Measurements from ENCODE around the gene HPS5.

The HPS5 gene

DNA sequence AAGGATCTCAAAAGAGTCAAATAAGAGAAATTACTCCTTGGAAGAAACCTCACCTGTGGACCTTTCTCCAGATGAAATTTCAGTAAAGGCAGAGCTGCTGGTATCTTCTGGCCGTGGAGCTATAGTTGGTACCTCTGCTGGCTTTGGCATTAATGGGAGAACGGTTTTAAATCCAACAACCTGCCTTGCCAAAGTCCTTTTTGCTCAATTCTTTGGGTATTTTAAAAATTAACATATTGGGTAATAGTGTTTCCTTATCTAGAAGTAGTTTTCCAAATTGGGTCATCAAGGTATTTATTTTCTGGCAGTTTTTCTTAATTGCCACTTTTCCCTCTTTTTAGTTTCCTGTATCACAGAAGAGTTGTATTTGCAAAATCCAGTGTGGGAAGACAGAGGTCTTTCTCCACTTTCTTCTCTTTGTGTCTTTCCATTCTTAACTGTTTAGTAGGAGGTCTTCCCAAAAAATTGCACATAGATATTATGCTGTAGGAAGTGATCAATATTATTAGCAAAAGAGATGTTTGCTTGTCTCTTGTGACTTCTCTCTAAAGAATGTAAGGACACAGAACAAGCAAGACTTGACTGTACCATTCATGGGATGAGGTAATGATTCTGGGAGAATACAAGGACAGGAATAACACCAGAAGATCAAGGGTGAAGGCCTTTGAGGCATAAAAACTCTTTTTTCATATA, 85.1 kb downstream of the HPS5 start, which contains the start of gene SAA4:
SAA4 (minus strand) TSS at position 139 of the 693 bp plus-strand sequence. CDS start 876 bp downstream, outside the sequence.
- DNase-seq (ENCODE audit: low spot score) = no peak

- DNase-seq (ENCODE audit: low spot score) = no peak
Observed at GRCh38 chr11:18235394-18236334, 86.3 kb downstream of the HPS5 start.

- DNase-seq (ENCODE audit: low spot score) = no peak
Observed at GRCh38 chr11:18233912-18234311, 88.0 kb downstream of the HPS5 start.

DNA sequence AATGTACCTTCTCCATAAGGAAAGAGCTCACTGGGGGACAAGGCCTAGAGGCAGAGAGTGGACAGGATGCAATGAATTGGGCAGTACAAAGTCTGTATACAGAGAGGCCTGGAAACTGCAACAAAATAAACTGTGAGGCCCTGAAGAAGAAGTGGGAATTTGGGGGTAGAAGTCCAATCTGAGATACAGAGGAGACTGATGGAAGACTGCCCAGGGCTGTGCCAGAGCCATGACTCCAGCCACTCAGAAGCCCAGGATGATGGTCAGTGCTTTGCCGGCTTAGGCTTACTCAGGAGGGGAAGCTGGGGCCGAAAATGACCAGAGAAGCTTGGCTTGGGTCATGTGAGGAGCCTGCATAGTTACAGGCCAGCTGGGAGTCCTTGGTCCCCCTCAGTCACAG, 91.1 kb downstream of the HPS5 start:
- no peak for DNase-seq (ENCODE audit: low spot score)

- DNase-seq (ENCODE audit: low spot score) = no peak
Observed at GRCh38 chr11:18229501-18229900, 92.4 kb downstream of the HPS5 start.
